Measurements from ENCODE around the gene DNAH2. TPM values are rescaled to one million over a fixed set of nuclear protein-coding genes. Genes with fewer than 3 reads are reported as not detected.
A peak's percentile ranks its signal among the peaks of the same experiment; 100 is the strongest.
"Not testable (repeated sequence)": the region's sequence is repeated elsewhere in the genome, so short reads cannot be mapped to it uniquely, and the experiment has no call there.

The DNAH2 gene
- total RNA-seq, 1 donor from 2014 or later: 0.26 TPM

GRCh38 chr17:7857713-7858521, 140.4 kb downstream of the DNAH2 start, which contains the start of gene CYB5D1:
Gene CYB5D1, plus strand, starts transcription at chr17:7858003. Its CDS starts 132 bp downstream, at chr17:7858135.
- Histone ChIP-seq H3K4me3 (ENCODE audit: low read depth, low read length) (peak within 1 kb of the TSS; percentile 56), H3K27me3 (ENCODE audit: control insufficient read depth, insufficient read depth, low read length) (no peaks in the 10 kb centered on the region), H3K36me3 (ENCODE audit: control insufficient read depth, insufficient read depth, low read length) (peaks cover 11% of the 10 kb centered on the region)
- DNase-seq (ENCODE audit: low read depth): no peak
- FAIRE-seq: no peak
- no peak for TF ChIP-seq CTCF (IDR thresholded peaks at IDR 0.05; ENCODE audit: insufficient read depth, low read length, severe bottlenecking)

- TF ChIP-seq CTCF (IDR thresholded peaks at IDR 0.05; ENCODE audit: insufficient read depth, low read length, severe bottlenecking): peak; percentile 49
- DNase-seq (ENCODE audit: low read depth): no peak
- Histone ChIP-seq H3K36me3 (ENCODE audit: control insufficient read depth, insufficient read depth, low read length) (peaks cover 8% of the 10 kb centered on the region), H3K4me3 (ENCODE audit: low read depth, low read length) (peak overlapping the region; percentile 56), H3K27me3 (ENCODE audit: control insufficient read depth, insufficient read depth, low read length) (no peaks in the 10 kb centered on the region)
- no peak for FAIRE-seq
Observed at GRCh38 chr17:7858522-7858810, 140.9 kb downstream of the DNAH2 start.

DNA sequence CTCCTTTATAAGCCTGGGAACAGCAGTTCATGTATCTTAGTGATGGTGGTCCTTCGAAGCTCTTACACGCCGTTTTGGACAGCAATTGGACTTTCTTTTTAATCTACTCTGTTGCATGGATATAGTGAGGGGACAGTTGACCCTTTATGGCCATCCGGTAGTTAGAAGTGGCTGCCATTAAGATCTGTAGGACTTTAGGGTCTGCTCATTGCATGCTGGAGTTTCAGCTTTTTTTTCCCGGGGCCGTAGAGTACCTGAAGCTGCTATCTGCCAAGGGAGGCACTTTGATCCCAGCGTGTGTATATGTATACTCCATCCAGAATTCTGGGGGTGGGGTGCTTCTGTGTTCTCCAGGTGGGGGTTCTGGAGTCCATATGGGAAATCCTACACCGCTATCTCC, 141.5 kb downstream of the DNAH2 start:
- H3K36me3 ChIP-seq (ENCODE audit: control insufficient read depth, insufficient read depth, low read length): peaks cover 7% of the 10 kb centered on the region
- DNase-seq (ENCODE audit: low read depth) (no peak), FAIRE-seq (no peak)
- no peak for TF ChIP-seq CTCF (IDR thresholded peaks at IDR 0.05; ENCODE audit: insufficient read depth, low read length, severe bottlenecking)
- no peaks in the 10 kb centered on the region for H3K27me3 ChIP-seq (ENCODE audit: control insufficient read depth, insufficient read depth, low read length)
- H3K4me3 ChIP-seq (ENCODE audit: low read depth, low read length): no peak overlapping the region

GRCh38 chr17:7862692-7863437, 145.3 kb downstream of the DNAH2 start:
- H3K27me3 ChIP-seq (ENCODE audit: control insufficient read depth, insufficient read depth, low read length): no peaks in the 10 kb centered on the region
- DNase-seq (ENCODE audit: low read depth) (peak; percentile 42), FAIRE-seq (no peak)
- TF ChIP-seq CTCF (IDR thresholded peaks at IDR 0.05; ENCODE audit: insufficient read depth, low read length, severe bottlenecking): peak; percentile 62
- H3K4me3 ChIP-seq (ENCODE audit: low read depth, low read length): no peak overlapping the region
- no peaks in the 10 kb centered on the region for H3K36me3 ChIP-seq (ENCODE audit: control insufficient read depth, insufficient read depth, low read length)

- H3K4me3 ChIP-seq (ENCODE audit: low read depth, low read length); FAIRE-seq; H3K27me3 ChIP-seq (ENCODE audit: control insufficient read depth, insufficient read depth, low read length); DNase-seq (ENCODE audit: low read depth); H3K36me3 ChIP-seq (ENCODE audit: control insufficient read depth, insufficient read depth, low read length): not testable (repeated sequence)
Observed at GRCh38 chr17:7864384-7864783, 146.8 kb downstream of the DNAH2 start.

DNA sequence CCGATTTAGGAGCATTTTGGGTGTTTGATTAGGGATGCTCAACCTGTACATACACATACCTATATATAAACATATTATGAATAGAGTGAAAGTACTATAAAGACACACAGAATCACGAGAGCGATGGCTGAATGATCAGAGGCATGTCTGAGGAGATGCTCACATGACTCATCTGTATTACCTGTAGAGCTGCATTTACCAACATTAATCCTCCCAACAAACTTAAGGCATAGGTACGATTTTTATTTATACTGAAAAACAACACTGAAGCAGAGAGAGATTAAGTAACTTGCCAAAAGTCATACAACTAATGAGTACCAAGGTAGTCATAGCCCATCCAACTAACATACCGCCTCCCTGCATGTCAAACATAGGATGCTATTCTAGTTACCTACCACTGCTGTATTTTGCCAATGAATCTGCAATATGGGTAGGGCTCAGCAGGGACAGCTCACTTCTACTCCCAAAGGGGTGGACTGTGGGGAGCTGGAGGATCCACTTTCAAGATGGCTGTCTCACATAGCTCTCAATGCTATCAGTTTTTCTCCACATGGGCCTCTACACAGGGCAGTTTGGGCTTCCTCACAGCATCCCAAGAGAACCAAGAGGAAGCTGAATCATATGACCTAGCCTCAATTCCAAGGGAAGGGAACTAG, 147.6 kb downstream of the DNAH2 start:
- no peaks in the 10 kb centered on the region for H3K36me3 ChIP-seq (ENCODE audit: control insufficient read depth, insufficient read depth, low read length)
- no peak for FAIRE-seq
- no peak overlapping the region for H3K4me3 ChIP-seq (ENCODE audit: low read depth, low read length)
- TF ChIP-seq CTCF (IDR thresholded peaks at IDR 0.05; ENCODE audit: insufficient read depth, low read length, severe bottlenecking): no peak
- DNase-seq (ENCODE audit: low read depth): peak; percentile 54
- H3K27me3 ChIP-seq (ENCODE audit: control insufficient read depth, insufficient read depth, low read length): no peaks in the 10 kb centered on the region
